Activated CD4-positive, alpha-beta memory T cell treated with anti-CD3 and anti-CD28 coated beads for 36 hours (primary cell): Measurements from ENCODE around the gene GNAS-AS1. TPM values are rescaled to one million over a fixed set of nuclear protein-coding genes. Genes with fewer than 3 reads are reported as not detected.
A peak's percentile ranks its signal among the peaks of the same experiment; 100 is the strongest.
"Not testable (repeated sequence)": the region's sequence is repeated elsewhere in the genome, so short reads cannot be mapped to it uniquely, and the experiment has no call there.

Source experiments
- CTCF ChIA-PET: fragments of 350-600 bp; sonication (Branson Sonifier 250); formaldehyde crosslinking; loops from one replicate; lab custom pipeline; 2021; ENCODE audit warnings: antibody characterized with exemption, inconsistent platforms; lab: Charles Lee
- POLR2A ChIA-PET: fragments of 350-600 bp; sonication (Branson Sonifier 250); formaldehyde crosslinking; loops from one replicate; lab custom pipeline; 2021; ENCODE audit warnings: antibody characterized with exemption; lab: Charles Lee
- DNase-seq: peaks from one replicate; pipeline ENCODE4 v3.0.0-alpha.2; 2020
- H3K27ac Mint-ChIP-seq: one replicate; pipeline ENCODE4 v1.8.0; 2021; ENCODE audit warnings: mixed read lengths
- H3K27me3 Mint-ChIP-seq: one replicate; pipeline ENCODE4 v1.8.0; 2021; ENCODE audit warnings: mixed read lengths
- H3K36me3 Mint-ChIP-seq: one replicate; pipeline ENCODE4 v1.8.0; 2021; ENCODE audit warnings: mixed read lengths
- H3K4me1 Mint-ChIP-seq: one replicate; pipeline ENCODE4 v1.8.0; 2021; ENCODE audit warnings: low read depth, mixed read lengths
- H3K4me3 Mint-ChIP-seq: one replicate; pipeline ENCODE4 v1.8.0; 2021; ENCODE audit warnings: mild to moderate bottlenecking, mixed read lengths
- H3K9me3 Mint-ChIP-seq: one replicate; pipeline ENCODE4 v1.8.0; 2021; ENCODE audit warnings: mixed read lengths
- intact Hi-C: fragments of 100-400 bp; cut with micrococcal nuclease; formaldehyde crosslinking; loops from one replicate; pipeline ENCODE4 v1.15.1; 2023
- total RNA-seq, 2 experiments: library from RNA; stranded (reverse); gene quantifications; one replicate each; pipeline ENCODE4 v1.2.3, GENCODE V29; 2021

Gene GNAS-AS1
- total RNA-seq, 2 experiments from 2014 or later, result 1.1 to 1.3 TPM

GRCh38 chr20:58828136-58828535 lies 22.6 kb downstream of the GNAS-AS1 start:
- no peaks in the 10 kb centered on the region for H3K36me3 Mint-ChIP-seq
- H3K9me3 Mint-ChIP-seq, result no peaks in the 10 kb centered on the region
- H3K27ac Mint-ChIP-seq, result no peak overlapping the region
- peaks cover 2% of the 10 kb centered on the region for H3K27me3 Mint-ChIP-seq
- intact Hi-C loops, result no loop called here
- ChIA-PET CTCF (interaction anchor here (1.0 kb wide), 1 partner anchor 16 kb away, joined by 3 read pairs; no protein-coding TSS in a partner anchor), POLR2A (no interaction called here)
- no peak for DNase-seq
- H3K4me3 Mint-ChIP-seq, result no peak overlapping the region
- H3K4me1 Mint-ChIP-seq, result no peaks in the 10 kb centered on the region

- CTCF ChIA-PET, result no interaction called here
- Mint-ChIP-seq H3K36me3 (peaks cover 1% of the 10 kb centered on the region), H3K27me3 (peaks cover 1% of the 10 kb centered on the region), H3K27ac (no peak overlapping the region), H3K9me3 (no peaks in the 10 kb centered on the region), H3K4me1 (no peaks in the 10 kb centered on the region), H3K4me3 (no peak overlapping the region)
- no peak for DNase-seq
- POLR2A ChIA-PET, result no interaction called here
- intact Hi-C loops, result no loop called here
Observed at GRCh38 chr20:58826271-58826670, 24.4 kb downstream of the GNAS-AS1 start.

- peaks cover 10% of the 10 kb centered on the region for H3K36me3 Mint-ChIP-seq
- no peak for DNase-seq
- ChIA-PET CTCF (no interaction called here), POLR2A (no interaction called here)
- H3K27me3 Mint-ChIP-seq, result peaks cover 3% of the 10 kb centered on the region
- intact Hi-C loops, result no loop called here
- H3K4me3 Mint-ChIP-seq, result no peak overlapping the region
- H3K27ac Mint-ChIP-seq, result no peak overlapping the region
- H3K9me3 Mint-ChIP-seq, result peaks cover 8% of the 10 kb centered on the region
- H3K4me1 Mint-ChIP-seq, result no peaks in the 10 kb centered on the region
Observed at GRCh38 chr20:58825450-58825849, 25.3 kb downstream of the GNAS-AS1 start.

GRCh38 chr20:58824843-58825242 lies 25.9 kb downstream of the GNAS-AS1 start:
- Mint-ChIP-seq H3K4me1 (no peaks in the 10 kb centered on the region), H3K27ac (no peak overlapping the region), H3K36me3 (peaks cover 12% of the 10 kb centered on the region), H3K9me3 (peaks cover 9% of the 10 kb centered on the region), H3K27me3 (peaks cover 3% of the 10 kb centered on the region), H3K4me3 (no peak overlapping the region)
- CTCF ChIA-PET, result no interaction called here
- POLR2A ChIA-PET, result no interaction called here
- no peak for DNase-seq
- intact Hi-C loops, result no loop called here

- Mint-ChIP-seq H3K27me3 (peaks cover 3% of the 10 kb centered on the region), H3K9me3 (peaks cover 9% of the 10 kb centered on the region), H3K27ac (no peak overlapping the region), H3K36me3 (peaks cover 16% of the 10 kb centered on the region), H3K4me3 (no peak overlapping the region), H3K4me1 (peaks cover 11% of the 10 kb centered on the region)
- ChIA-PET POLR2A (no interaction called here), CTCF (no interaction called here)
- intact Hi-C loops, result no loop called here
- DNase-seq, result no peak
Observed at GRCh38 chr20:58822748-58823730, 27.7 kb downstream of the GNAS-AS1 start.

GRCh38 chr20:58822149-58822548 lies 28.6 kb downstream of the GNAS-AS1 start:
- Mint-ChIP-seq H3K4me3 (no peak overlapping the region), H3K36me3 (peaks cover 16% of the 10 kb centered on the region), H3K27me3 (peaks cover 3% of the 10 kb centered on the region), H3K9me3 (peaks cover 9% of the 10 kb centered on the region), H3K27ac (no peak overlapping the region), H3K4me1 (peaks cover 11% of the 10 kb centered on the region)
- DNase-seq, result no peak
- POLR2A ChIA-PET, result no interaction called here
- intact Hi-C loops, result no loop called here
- CTCF ChIA-PET, result no interaction called here

GRCh38 chr20:58820515-58820914 lies 30.2 kb downstream of the GNAS-AS1 start:
- CTCF ChIA-PET, H3K27ac Mint-ChIP-seq, DNase-seq, H3K4me3 Mint-ChIP-seq, H3K9me3 Mint-ChIP-seq, POLR2A ChIA-PET, intact Hi-C loops: not testable (repeated sequence)
- Mint-ChIP-seq H3K27me3 (peaks cover 10% of the 10 kb centered on the region), H3K4me1 (peaks cover 11% of the 10 kb centered on the region), H3K36me3 (peaks cover 16% of the 10 kb centered on the region)

- DNase-seq, result no peak
- Mint-ChIP-seq H3K4me1 (peaks cover 11% of the 10 kb centered on the region), H3K27ac (no peak overlapping the region), H3K9me3 (peaks cover 9% of the 10 kb centered on the region), H3K27me3 (peaks cover 15% of the 10 kb centered on the region), H3K4me3 (no peak overlapping the region), H3K36me3 (peaks cover 16% of the 10 kb centered on the region)
- intact Hi-C loops, result loop anchor here (2.0 kb wide), 1 partner anchor 167 kb away; no protein-coding TSS in a partner anchor
- ChIA-PET POLR2A (no interaction called here), CTCF (no interaction called here)
Observed at GRCh38 chr20:58819921-58820320, 30.8 kb downstream of the GNAS-AS1 start.

GRCh38 chr20:58818586-58819285 lies 32.0 kb downstream of the GNAS-AS1 start:
- Mint-ChIP-seq H3K4me3 (no peak overlapping the region), H3K4me1 (peaks cover 11% of the 10 kb centered on the region), H3K27me3 (peaks cover 21% of the 10 kb centered on the region), H3K9me3 (peaks cover 9% of the 10 kb centered on the region), H3K27ac (no peak overlapping the region), H3K36me3 (peaks cover 16% of the 10 kb centered on the region)
- intact Hi-C loops, result loop anchor here (1.0 to 2.0 kb wide), 3 partner anchors 8 to 166 kb away; no protein-coding TSS in a partner anchor
- ChIA-PET CTCF (interaction anchor here (0.9 to 1.2 kb wide), 2 partner anchors 27 to 167 kb away, joined by 3 read pairs; partner anchors contain the start of gene STX16), POLR2A (no interaction called here)
- DNase-seq, result peak; percentile 91

- CTCF ChIA-PET, result interaction anchor here (0.6 kb wide), 1 partner anchor 167 kb away, joined by 3 read pairs; no protein-coding TSS in a partner anchor
Observed at GRCh38 chr20:58817748-58818147, 33.0 kb downstream of the GNAS-AS1 start.

GRCh38 chr20:58816957-58817651 lies 33.6 kb downstream of the GNAS-AS1 start:
- no peak for DNase-seq
- ChIA-PET POLR2A (no interaction called here), CTCF (no interaction called here)
- Mint-ChIP-seq H3K27ac (no peak overlapping the region), H3K36me3 (peaks cover 18% of the 10 kb centered on the region), H3K4me1 (peaks cover 11% of the 10 kb centered on the region), H3K9me3 (peaks cover 9% of the 10 kb centered on the region), H3K27me3 (peaks cover 35% of the 10 kb centered on the region), H3K4me3 (no peak overlapping the region)
- intact Hi-C loops, result no loop called here

More at GRCh38 chr20:58817748-58818147, 33.0 kb downstream of the GNAS-AS1 start:
- Mint-ChIP-seq H3K27ac (no peak overlapping the region), H3K4me1 (peaks cover 11% of the 10 kb centered on the region), H3K4me3 (no peak overlapping the region), H3K9me3 (peaks cover 9% of the 10 kb centered on the region), H3K27me3 (peaks cover 31% of the 10 kb centered on the region), H3K36me3 (peaks cover 18% of the 10 kb centered on the region)
- intact Hi-C loops, result loop anchor here (1.0 to 2.0 kb wide), 3 partner anchors 7 to 165 kb away; no protein-coding TSS in a partner anchor
- no peak for DNase-seq
- POLR2A ChIA-PET, result no interaction called here
